T47D (cell line): ENCODE data around the gene CPLX3.

ENCODE experiments used
- DNase-seq, 2 experiments: peaks; one replicate each; pipeline versions ENCODE4 v3.0.0 to v3.0.0-alpha.2; 2011 to 2012; ENCODE audit warnings: low read depth in 1 of 2, low spot score in 1 of 2
- JUND ChIP-seq: IDR thresholded peaks from 2 replicates; pipeline ENCODE4 v1.6.1; 2012; ENCODE audit warnings: low read depth
- in situ Hi-C: cut with HindIII; loops from 2 replicates; pipeline ENCODE4 v1.10.0; 2016; ENCODE audit warnings: low sequenced_read_pairs, low pct_unique_long_range_greater_than_20kb

The CPLX3 gene

GRCh38 chr15:74856537-74856936, 30.1 kb downstream of the CPLX3 start:
- in situ Hi-C loops, result no loop called here
- DNase-seq, result no peak
- TF ChIP-seq JUND, result no peak

GRCh38 chr15:74857082-74857655, 30.7 kb downstream of the CPLX3 start:
- TF ChIP-seq JUND, result no peak
- no peak for DNase-seq
- in situ Hi-C loops, result no loop called here

GRCh38 chr15:74857671-74858368, 31.4 kb downstream of the CPLX3 start:
- in situ Hi-C loops, result no loop called here
- peak in 1 of 2 experiments; percentile 33 for DNase-seq
- no peak for TF ChIP-seq JUND

GRCh38 chr15:74858369-74858740, 31.9 kb downstream of the CPLX3 start:
- in situ Hi-C loops, result no loop called here
- DNase-seq, result no peak
- no peak for TF ChIP-seq JUND

- TF ChIP-seq JUND, result no peak
- in situ Hi-C loops, result no loop called here
- no peak for DNase-seq
Observed at GRCh38 chr15:74863239-74864056, 37.0 kb downstream of the CPLX3 start.

GRCh38 chr15:74864296-74864695, 37.9 kb downstream of the CPLX3 start:
- in situ Hi-C loops, result no loop called here
- TF ChIP-seq JUND, result no peak
- no peak for DNase-seq

GRCh38 chr15:74865316-74865715, 38.9 kb downstream of the CPLX3 start:
- in situ Hi-C loops, result no loop called here
- no peak for TF ChIP-seq JUND
- no peak for DNase-seq

GRCh38 chr15:74866090-74866489, 39.7 kb downstream of the CPLX3 start:
- in situ Hi-C loops, result no loop called here
- DNase-seq, result no peak

GRCh38 chr15:74867466-74868038, 41.1 kb downstream of the CPLX3 start:
- DNase-seq, result no peak
- no peak for TF ChIP-seq JUND
- in situ Hi-C loops, result no loop called here

More at GRCh38 chr15:74866090-74866489, 39.7 kb downstream of the CPLX3 start:
- no peak for TF ChIP-seq JUND

GRCh38 chr15:74868059-74868458, 41.6 kb downstream of the CPLX3 start:
- in situ Hi-C loops, result no loop called here
- no peak for TF ChIP-seq JUND
- DNase-seq, result no peak

- in situ Hi-C loops, result no loop called here
- DNase-seq, result no peak
- TF ChIP-seq JUND, result no peak
Observed at GRCh38 chr15:74869372-74869725, 42.9 kb downstream of the CPLX3 start.

- in situ Hi-C loops, result no loop called here
- no peak for DNase-seq
- TF ChIP-seq JUND, result no peak
Observed at GRCh38 chr15:74869726-74870407, 43.4 kb downstream of the CPLX3 start.
